ENCODE data around the gene SPN.
A peak's percentile ranks its signal among the peaks of the same experiment; 100 is the strongest.
"Not testable (repeated sequence)": the region's sequence is repeated elsewhere in the genome, so short reads cannot be mapped to it uniquely, and the experiment has no call there.

The SPN gene

GRCh38 chr16:29702269-29702668 is 39.2 kb downstream of the SPN start:
- no peak overlapping the region for H3K4me3 ChIP-seq (ENCODE audit: low read depth, low read length)
- POLR2A ChIA-PET: no interaction called here
- TF ChIP-seq, protein P1, sequence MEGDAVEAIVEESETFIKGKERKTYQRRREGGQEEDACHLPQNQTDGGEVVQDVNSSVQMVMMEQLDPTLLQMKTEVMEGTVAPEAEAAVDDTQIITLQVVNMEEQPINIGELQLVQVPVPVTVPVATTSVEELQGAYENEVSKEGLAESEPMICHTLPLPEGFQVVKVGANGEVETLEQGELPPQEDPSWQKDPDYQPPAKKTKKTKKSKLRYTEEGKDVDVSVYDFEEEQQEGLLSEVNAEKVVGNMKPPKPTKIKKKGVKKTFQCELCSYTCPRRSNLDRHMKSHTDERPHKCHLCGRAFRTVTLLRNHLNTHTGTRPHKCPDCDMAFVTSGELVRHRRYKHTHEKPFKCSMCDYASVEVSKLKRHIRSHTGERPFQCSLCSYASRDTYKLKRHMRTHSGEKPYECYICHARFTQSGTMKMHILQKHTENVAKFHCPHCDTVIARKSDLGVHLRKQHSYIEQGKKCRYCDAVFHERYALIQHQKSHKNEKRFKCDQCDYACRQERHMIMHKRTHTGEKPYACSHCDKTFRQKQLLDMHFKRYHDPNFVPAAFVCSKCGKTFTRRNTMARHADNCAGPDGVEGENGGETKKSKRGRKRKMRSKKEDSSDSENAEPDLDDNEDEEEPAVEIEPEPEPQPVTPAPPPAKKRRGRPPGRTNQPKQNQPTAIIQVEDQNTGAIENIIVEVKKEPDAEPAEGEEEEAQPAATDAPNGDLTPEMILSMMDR (IDR thresholded peaks at IDR 0.05; ENCODE audit: insufficient read depth, low read length, missing control alignments): no peak
- CTCF ChIA-PET: interaction anchor here (1.1 to 10.9 kb wide), 7 partner anchors 11 to 302 kb away, joined by 3 to 124 read pairs (median 5); no protein-coding TSS in a partner anchor
- DNase-seq (ENCODE audit: low read depth, low spot score): no peak

DNA sequence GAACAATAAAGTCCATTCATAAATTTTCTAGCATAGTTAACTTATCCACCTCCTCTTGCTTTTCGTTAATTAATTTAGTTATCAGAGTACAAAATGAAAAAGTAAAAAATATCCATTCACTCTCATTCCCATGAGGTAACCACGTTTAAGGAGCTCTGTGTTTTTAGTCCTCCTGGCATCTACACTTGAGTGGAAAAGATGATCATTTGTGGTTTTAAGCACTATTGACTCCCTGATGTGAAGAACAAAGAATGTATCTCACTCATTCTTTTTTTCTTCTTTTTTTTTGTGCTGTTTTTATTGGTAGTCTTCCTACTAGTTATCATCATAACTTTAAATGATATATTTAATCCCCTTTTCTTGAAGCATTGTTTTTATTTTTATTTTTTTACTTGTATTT is 42.0 kb downstream of the SPN start:
- TF ChIP-seq, protein P1 (IDR thresholded peaks at IDR 0.05; ENCODE audit: insufficient read depth, low read length, missing control alignments): no peak
- no peak for DNase-seq (ENCODE audit: low read depth, low spot score)
- no peak overlapping the region for H3K4me3 ChIP-seq (ENCODE audit: low read depth, low read length)
- CTCF ChIA-PET: interaction anchor here (0.7 to 10.9 kb wide), 3 partner anchors 9 to 68 kb away, joined by 3 to 124 read pairs (median 5); no protein-coding TSS in a partner anchor
- POLR2A ChIA-PET: no interaction called here

- DNase-seq (ENCODE audit: low read depth, low spot score); POLR2A ChIA-PET; H3K4me3 ChIP-seq (ENCODE audit: low read depth, low read length): not testable (repeated sequence)
- CTCF ChIA-PET: interaction anchor here (0.7 kb wide), 1 partner anchor 22 kb away, joined by 3 read pairs; no protein-coding TSS in a partner anchor
Measured at GRCh38 chr16:29707160-29707559, 44.1 kb downstream of the SPN start.

DNA sequence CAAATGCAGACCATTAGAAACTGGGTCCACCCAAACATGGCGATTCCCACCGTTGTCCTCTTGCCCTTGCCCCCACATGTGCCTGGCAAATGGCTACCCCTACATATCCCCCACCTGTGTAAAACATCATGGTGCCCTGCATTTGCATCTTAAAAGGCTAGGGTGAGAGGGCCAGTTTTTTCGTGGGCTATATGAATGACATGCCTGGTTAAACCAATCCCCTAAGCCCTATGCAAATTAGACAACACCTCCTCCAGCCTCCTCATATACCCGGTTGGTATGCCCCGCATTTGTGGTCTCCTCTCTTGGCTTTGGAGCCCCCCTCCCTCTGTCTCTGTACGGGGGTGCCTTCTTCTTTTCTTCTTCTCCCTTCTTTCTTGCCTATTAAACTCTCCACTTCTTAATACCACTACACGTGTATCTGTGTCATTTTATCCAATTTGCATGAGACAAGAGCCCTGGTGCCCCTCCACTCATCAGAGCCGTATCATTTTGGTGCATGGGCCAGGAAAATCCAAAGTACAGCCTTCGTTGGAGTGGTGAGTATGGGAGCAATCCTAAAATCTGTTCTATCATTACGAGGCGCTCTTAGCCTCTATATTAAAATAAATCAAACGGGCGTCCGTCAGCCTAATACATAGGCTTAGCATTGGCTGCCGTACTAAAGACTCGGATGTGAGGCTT is 46.0 kb downstream of the SPN start:
- POLR2A ChIA-PET: no interaction called here

GRCh38 chr16:29709657-29710056 is 46.6 kb downstream of the SPN start:
- DNase-seq (ENCODE audit: low read depth, low spot score); POLR2A ChIA-PET; H3K4me3 ChIP-seq (ENCODE audit: low read depth, low read length): not testable (repeated sequence)
- CTCF ChIA-PET: interaction anchor here (0.9 to 10.9 kb wide), 5 partner anchors 10 to 80 kb away, joined by 3 to 124 read pairs (median 4); no protein-coding TSS in a partner anchor

More for the DNA sequence above, 46.0 kb downstream of the SPN start:
- TF ChIP-seq, protein P1 (IDR thresholded peaks at IDR 0.05; ENCODE audit: insufficient read depth, low read length, missing control alignments): no peak
- H3K4me3 ChIP-seq (ENCODE audit: low read depth, low read length): no peak overlapping the region
- CTCF ChIA-PET: interaction anchor here (0.9 to 10.9 kb wide), 5 partner anchors 9 to 81 kb away, joined by 3 to 124 read pairs (median 4); no protein-coding TSS in a partner anchor
- DNase-seq (ENCODE audit: low read depth, low spot score): no peak

DNA sequence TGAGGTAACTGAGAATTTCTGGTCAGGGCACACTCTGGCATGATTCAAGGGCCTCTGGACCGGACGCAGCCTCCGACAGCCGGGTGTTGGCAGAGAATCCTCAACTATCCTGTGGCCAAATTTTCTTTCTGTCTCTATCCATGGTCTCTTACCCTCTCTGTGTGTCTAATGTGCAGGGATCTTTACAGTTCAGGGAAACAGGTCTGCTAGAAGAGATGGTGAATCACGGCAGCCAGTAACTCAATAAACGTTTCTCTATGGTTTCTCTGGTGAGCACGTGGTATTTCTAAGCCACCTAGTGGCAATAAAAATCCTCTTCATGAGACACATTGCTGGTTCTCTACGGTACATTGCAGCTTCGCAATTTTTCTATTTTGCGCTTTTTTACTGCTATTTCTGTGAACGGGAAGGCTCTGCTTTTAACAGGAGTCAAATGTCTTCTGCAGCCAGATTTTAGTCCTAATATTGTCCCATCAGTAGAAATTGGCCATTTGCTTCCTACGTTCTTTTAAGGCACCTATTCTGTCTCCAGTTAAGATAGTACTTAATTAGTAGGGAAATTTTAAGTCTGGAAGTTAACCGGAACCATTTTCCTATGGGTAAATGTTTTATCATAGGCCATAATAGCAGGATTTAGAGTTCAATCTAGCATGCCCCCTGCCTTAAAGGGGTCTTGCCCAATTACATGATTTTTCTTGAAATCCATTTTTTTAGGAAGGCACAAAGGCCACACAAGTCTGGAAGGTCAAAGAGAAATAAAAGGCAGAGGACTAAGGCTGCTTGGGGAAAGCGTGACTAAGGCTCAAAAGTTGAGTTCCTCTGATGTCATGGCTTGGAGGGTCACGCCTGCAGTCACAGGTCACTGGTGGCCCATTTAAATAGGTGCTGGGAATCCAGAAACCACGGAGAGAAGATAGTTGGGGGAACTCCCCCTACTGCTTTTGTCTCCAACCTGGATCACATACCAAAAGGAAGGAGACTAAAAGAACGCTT is 47.5 kb downstream of the SPN start:
- peak; percentile 19 for DNase-seq (ENCODE audit: low read depth, low spot score)
- ChIA-PET POLR2A (no interaction called here), CTCF (interaction anchor here (1.1 to 10.9 kb wide), 4 partner anchors 10 to 79 kb away, joined by 3 to 124 read pairs (median 4); no protein-coding TSS in a partner anchor)
- TF ChIP-seq, protein P1 (IDR thresholded peaks at IDR 0.05; ENCODE audit: insufficient read depth, low read length, missing control alignments): peak; percentile 54
- H3K4me3 ChIP-seq (ENCODE audit: low read depth, low read length): no peak overlapping the region

DNA sequence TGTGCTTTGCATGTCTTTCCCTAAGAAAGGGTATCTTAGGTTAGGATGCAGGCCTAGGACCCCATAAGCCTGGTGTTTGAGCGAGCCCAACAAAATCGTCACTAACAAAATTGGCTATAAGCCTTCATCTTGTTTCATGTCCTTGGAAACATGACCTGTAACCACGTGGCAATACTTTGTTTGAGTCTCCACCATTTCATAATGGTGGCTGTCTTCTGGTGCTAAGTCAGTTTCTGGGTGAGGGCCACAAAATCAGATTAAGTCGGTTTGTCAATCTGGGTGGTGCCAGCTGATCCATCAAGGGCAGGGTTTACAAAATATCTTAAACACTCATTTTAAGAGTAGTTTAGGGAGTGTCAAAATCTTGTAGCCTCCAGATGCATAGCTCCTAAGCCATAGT is 49.8 kb downstream of the SPN start:
- CTCF ChIA-PET: interaction anchor here (1.6 to 10.9 kb wide), 4 partner anchors 8 to 16 kb away, joined by 4 to 124 read pairs (median 20); no protein-coding TSS in a partner anchor
- DNase-seq (ENCODE audit: low read depth, low spot score): no peak
- TF ChIP-seq, protein P1 (IDR thresholded peaks at IDR 0.05; ENCODE audit: insufficient read depth, low read length, missing control alignments): no peak
- POLR2A ChIA-PET: no interaction called here
- H3K4me3 ChIP-seq (ENCODE audit: low read depth, low read length): no peak overlapping the region
